Bronchus fibroblast of lung (primary cell): ENCODE data around the gene ZFP37. TPM values are rescaled to one million over a fixed set of nuclear protein-coding genes. Genes with fewer than 3 reads are reported as not detected.

Experiments used
- total RNA-seq: library from RNA; depleted of rRNA; stranded (reverse); fragments of >200 nt; gene quantifications from 2 replicates; pipeline ENCODE4 v1.2.3, GENCODE V29; 2015

Gene ZFP37
- 1.2 and 1.5 TPM in 2 replicates for total RNA-seq

DNA sequence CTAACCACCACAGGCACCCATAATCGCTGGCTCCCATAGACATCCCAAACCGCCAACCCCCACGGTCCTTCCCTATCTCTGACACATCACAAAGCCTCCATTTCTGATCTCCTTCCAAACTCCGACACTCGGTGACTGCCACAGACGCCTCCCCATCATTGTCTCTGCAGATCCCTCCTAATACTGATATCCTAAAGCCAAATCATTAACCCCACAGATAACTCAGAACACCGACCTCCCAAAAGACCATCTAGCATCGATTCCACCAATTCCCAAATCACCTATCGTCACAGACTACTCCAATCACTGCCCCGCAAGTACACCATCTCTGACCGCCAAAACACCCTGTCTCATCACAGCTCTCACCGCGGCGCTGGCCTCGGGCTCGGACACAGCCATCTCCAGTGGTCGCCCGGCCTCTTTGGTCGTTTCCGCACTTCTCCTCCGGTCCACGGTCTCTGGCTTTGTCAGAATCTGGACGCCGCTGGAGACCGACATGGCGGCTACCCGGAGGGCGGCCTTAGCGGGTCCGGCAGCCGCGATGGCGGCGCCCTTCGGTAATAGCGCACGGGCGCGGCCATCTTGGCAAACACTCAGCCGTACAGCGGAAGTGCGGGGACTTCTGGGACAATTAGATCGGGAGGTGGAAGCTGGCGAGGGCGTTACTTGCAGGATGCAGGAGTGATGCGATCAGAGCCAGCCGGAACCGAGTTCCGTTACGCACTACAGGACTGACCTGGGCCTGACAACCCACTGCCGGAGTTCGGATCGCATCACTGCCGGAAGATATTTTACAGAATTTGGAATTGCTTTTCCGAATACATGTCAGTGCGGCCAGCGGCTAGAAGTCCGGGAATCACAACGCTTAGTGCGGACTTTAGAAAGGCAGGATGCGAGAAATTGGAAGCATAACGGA lies at the start of gene ZFP37:
TSS of gene ZFP37 (minus strand) at position 534 of the 916 bp plus-strand sequence. CDS start at position 498, 36 bp downstream.

DNA sequence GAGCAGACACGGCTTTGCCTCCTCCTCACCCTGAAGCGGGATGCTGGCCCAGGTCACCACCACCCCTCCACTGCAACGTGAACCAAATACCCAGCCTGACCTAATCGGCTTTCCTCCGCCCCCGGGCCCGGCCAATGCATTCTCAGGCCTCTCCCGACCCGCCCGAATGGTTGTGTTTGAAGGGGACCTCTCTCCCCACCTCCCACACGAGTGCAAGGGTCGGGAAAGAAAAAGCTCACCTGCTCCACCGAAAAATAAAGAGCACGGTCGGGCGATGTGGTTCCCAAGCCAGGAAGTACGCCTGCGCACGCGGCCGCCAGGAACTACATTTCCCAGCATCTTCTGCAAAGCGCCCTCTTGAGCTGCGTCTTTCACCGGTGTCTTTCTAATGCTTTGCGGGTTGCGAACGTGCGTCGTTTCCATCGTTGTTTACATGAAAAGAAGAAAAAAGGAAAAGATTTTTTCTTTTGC lies 44.6 kb downstream of the ZFP37 start, which contains the start of gene ZNF883:
TSS of gene ZNF883 (minus strand) at position 282 of the 471 bp plus-strand sequence.

Other genes starting within 250 kb of the ZFP37 start
- not detected in 2 replicates for gene SLC46A2, start 165.8 kb downstream of the ZFP37 start, total RNA-seq
- gene ZNF883, start 44.5 kb downstream of the ZFP37 start, total RNA-seq, result 0.74 and 1.7 TPM in 2 replicates
- gene SLC31A2, start 94.3 kb upstream of the ZFP37 start, total RNA-seq, result 5.7 and 6.4 TPM in 2 replicates
- 11.0 and 15.1 TPM in 2 replicates for gene FKBP15, start 164.6 kb upstream of the ZFP37 start, total RNA-seq
- 14.5 and 15.2 TPM in 2 replicates for gene SLC31A1, start 164.8 kb upstream of the ZFP37 start, total RNA-seq
- 27.9 and 32.4 TPM in 2 replicates for gene CDC26, start 218.8 kb upstream of the ZFP37 start, total RNA-seq
- 26.2 and 28.7 TPM in 2 replicates for gene PRPF4, start 218.9 kb upstream of the ZFP37 start, total RNA-seq
- gene RNF183, start 246.7 kb upstream of the ZFP37 start, total RNA-seq, result not detected in 2 replicates